Omental fat pad (tissue), 4 donors: ENCODE data around the gene RSRP1. TPM values are rescaled to one million over a fixed set of nuclear protein-coding genes. Genes with fewer than 3 reads are reported as not detected.

Experiments used
- ATAC-seq: fragments of 150-250 bp; one replicate; pipeline ENCODE4 v1.9.1; 2016; ENCODE audit warnings: mild to moderate bottlenecking, moderate library complexity; ENCODE audit not compliant: low FRiP score
- DNase-seq: peaks from one replicate; pipeline ENCODE4 v3.0.0-alpha.2; 2019; ENCODE audit warnings: low spot score
- CTCF ChIP-seq, 3 donors: fragments of 450-650 bp; IDR thresholded peaks; one replicate each; pipeline ENCODE4 v1.5.1; 2016 to 2017; ENCODE audit warnings: antibody characterized with exemption in 3 of 3, mild to moderate bottlenecking in 3 of 3, moderate library complexity in 2 of 3
- total RNA-seq, 4 donors: library from RNA; depleted of rRNA; stranded (reverse); fragments of >200 nt; gene quantifications; one replicate each; pipeline ENCODE4 v1.1.0, GENCODE V29; 2016

RSRP1 gene
- total RNA-seq, 4 donors from 2014 or later = 98.7 to 236 (median 103) TPM

DNA sequence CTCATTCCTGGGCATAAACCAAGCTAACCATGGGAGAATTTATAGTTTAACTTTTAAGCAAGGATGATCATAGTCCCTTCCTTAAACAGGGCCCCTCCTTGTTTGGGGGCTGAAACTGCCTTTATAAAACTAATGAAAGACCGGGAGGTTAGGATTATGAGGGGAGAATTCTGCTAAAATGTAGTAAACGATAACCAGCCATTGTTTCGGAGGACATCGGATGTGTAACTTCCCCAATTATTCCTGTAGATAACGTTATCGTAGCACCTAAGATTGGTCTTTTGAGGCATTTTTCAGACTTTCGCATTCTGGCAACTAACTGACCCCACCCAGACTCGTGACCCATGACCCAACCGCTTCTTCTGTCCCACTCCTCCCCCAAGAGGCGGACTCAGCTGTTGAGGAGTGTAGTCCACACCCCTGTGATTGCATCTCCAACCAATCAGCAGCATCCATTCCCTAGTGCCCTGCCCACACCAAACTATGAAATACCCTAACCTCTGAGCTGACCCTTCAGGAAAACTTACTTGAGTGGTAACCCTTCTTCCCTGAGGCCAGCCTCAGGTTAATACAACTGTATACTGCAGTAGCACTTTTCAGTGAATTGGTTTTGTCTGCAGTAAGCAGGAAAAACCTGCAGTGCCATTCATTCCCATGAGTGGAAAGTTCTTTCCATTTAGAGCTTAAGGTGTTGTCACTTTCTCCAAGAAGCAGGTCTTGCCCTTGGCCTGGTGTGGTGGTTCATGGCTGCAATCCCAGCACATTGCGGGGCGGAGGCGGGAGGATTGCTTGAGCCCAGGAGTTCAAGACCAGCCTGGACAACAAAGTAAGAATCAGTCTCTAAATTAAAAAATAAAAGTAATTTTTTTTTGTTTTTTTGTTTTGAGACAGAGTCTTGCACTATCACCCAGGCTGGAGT, 14.1 kb downstream of the RSRP1 start:
- peak; percentile 81 for DNase-seq
- TF ChIP-seq CTCF (IDR thresholded peaks at IDR 0.05) = no peak
- ATAC-seq = peak; percentile 92

DNA sequence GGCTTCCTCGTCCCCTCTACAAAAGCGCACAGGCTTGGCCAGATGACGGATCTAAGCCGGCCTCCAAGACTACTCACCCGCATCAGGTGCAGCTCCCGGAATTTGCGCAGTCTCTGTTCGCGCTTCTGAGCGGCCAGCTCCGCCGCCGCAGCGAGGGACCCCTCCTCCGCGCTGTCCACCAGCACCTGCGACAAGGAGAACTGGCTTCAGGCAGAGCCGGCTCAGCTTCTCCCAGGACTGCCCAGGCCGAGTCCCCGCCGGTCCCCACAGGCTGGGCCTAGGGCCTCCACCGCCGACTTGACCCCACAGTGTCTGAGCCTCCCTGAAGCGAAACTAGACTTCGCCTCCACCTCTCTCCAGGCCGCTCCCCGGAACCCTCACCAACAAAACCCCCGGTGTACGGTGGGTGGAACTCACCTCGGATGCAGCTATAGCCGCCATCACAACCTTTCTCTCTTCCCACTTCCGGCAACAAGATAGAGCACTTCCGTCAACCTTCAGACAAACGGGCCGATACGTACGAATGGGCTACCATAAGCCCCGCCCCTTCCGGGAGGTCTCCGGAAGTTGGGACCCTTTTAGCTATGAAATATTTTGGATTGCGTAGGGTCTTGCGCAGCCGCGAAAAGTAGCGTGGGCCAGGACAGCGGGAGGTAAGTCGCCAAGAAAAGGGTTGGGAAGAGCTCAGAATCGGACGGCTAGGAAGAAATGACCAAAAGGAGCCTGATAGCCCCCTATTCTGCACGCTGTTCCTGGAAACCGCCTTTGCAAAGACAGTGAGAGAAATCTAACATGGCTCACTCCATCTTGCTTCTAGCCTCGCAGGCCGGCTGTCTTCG, 15.0 kb downstream of the RSRP1 start, which contains the start of gene SYF2:
Gene SYF2, minus strand, starts transcription at position 476 of the 839 bp plus-strand sequence. Its CDS starts 35 bp downstream, at position 441.
- DNase-seq (peak; percentile 89), ATAC-seq (peak; percentile 90)
- no peak for TF ChIP-seq CTCF (IDR thresholded peaks at IDR 0.05)

DNA sequence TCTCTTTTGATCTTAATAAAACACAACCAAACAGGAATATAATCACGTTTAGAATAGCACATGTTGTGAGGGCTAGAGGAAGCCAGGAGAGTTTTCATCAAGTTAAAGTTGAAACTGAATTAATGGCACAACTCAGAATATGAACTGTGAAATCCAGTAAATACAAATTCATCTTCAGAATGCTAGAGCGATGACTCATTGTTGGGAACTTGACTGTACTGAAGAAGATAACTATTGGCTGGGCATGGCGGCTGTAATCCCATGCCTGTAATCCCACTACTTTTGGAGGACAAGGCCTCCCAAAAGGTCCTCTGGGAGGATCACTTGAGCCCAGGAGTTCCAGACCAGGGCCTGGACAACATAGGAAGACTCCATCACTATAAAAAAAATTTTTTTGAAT, 23.8 kb downstream of the RSRP1 start:
- DNase-seq (no peak), ATAC-seq (no peak)
- no peak for TF ChIP-seq CTCF (IDR thresholded peaks at IDR 0.05)

DNA sequence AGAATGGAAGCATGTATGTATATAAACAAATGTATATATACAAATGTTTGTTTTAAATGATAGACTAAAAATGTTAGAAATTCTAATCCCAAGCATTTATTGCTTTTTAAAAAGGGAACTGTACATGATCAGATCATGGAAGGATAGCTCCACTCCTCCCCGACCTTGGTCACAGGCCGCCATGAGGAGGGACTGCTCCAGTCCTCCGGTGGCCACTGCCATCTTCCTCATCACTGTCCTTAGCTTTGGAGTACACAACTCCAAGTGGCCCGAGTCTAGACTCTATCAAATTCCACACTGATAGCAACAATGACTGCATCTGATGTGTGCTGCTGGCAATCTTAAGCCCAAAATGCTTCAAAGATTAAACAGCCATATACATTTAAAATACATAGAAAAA, 24.6 kb downstream of the RSRP1 start:
- ATAC-seq (no peak), DNase-seq (no peak)
- TF ChIP-seq CTCF (IDR thresholded peaks at IDR 0.05) = no peak

DNA sequence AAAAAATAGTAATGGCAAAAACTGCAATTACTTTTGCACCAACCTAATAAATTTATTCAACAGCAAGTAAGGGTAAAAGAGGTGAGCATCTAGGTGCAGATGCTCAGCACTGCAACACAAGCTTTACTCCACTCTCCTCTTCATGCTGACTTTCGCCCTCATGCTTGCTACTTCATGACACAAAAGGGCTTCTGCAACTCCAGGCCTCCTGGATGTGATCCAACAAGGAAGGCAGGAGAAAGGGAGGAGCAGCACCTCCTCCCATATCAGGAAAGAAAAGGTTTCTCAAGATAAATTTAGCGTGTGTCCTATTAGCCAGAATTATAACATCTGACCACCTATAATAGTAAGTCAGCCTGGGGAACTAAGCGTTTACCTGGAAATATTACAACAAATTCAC, 26.6 kb downstream of the RSRP1 start:
- ATAC-seq = no peak
- DNase-seq = no peak
- no peak for TF ChIP-seq CTCF (IDR thresholded peaks at IDR 0.05)

DNA sequence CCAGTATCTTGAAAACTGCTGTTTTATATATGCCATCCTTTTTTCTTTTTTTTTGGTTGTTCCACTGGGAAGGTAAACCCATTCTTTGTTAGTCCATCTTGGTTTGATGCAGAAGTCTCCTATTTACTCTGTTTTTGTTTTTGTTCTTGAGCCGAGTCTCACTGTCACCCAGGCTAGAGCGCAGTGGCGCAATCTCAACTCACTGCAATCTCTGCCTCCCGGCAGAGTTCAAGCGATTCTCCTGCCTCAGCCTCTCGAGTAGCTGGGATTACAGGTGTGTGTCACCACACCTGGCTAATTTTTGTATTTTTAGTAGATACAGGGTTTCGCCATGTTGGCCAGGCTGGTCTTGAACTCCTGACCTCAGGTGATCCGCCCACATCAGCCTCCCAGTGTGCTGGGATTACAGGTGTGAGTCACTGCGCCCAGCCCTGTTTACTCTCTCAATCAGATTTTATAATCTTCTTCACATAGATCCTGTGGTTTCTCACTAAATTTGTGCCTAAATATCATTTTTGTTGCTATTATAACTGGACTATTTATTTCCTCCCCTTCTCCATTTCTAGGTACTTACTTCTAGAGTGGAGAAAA, 27.5 kb downstream of the RSRP1 start:
- ATAC-seq (no peak), DNase-seq (no peak)
- TF ChIP-seq CTCF (IDR thresholded peaks at IDR 0.05) = no peak
